ENCODE results near the gene RITA1. TPM values are rescaled to one million over a fixed set of nuclear protein-coding genes. Genes with fewer than 3 reads are reported as not detected.

The RITA1 gene
- total and polyA plus RNA-seq, 10 of the 15 experiments (the other 5 are each of a cell fraction or from before 2014, with no cell fraction given): 2.3 to 39.9 (median 24.8) TPM

DNA sequence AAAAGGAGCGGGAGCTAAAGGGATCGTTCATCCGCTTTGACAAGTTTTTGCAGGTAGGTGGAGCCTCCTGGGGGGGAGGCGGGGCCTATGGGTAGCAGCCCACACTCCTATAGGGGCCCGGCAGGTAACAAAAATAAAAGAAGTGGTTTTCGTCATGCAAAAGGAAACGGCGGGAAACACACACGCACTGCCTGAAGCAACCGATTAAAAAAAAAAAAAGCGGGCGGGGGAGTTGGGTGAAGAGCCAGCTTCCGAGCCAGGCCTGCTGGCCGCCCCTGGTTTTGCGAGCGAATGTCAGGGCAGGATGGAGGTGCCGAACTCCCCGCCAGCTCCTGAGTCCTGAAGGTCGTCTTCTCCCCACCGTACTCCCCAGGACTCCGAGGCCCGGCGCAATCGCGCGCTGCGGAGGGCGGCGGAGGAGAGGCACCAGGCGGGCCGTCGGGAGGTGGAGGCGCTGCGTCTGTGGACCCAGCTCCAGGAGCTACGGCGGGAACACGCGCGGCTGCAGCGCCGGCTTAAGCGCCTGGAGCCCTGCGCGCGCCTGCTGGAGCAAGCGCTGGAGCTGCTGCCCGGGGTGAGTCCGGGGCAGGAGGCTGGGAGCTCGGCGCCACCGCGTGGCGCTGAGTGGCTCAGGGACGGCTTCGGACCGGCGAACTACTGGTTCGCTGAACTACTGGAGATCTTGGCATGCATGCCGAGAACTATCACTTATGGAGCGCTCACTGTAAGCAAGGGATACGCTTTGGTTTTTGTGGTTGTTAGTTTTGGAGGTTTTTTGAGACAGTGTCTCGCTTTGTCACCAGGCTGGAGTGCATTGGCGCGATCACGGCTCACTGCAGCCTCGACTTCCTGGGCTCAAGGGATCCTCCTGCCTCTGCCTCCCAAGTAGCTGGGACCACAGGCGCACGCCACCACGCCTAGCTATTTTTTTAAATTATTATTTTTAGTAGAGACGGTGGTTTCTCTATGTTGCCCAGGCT, 32.4 kb upstream of the RITA1 start:
- BruUV-seq (replicated peaks): no TSS peak
- peak; percentile 89 for ATAC-seq
- in situ Hi-C loops (cut with MboI): loop anchor here (5.0 kb wide), 1 partner anchor 106 kb away; no protein-coding TSS in a partner anchor
- Histone ChIP-seq H3K4me1 (ENCODE audit: control insufficient read depth, insufficient read depth, low read length) (peaks cover 15% of the 10 kb centered on the region), H3K9me3 (replicated peaks; ENCODE audit: control insufficient read depth, insufficient read depth, low read length) (no peaks in the 10 kb centered on the region), H2AFZ (ENCODE audit: control insufficient read depth, low read depth, low read length) (peak overlapping the region; percentile 43), H3K27ac (ENCODE audit: control insufficient read depth, insufficient read depth) (no peak overlapping the region), H3K36me3 (ENCODE audit: control insufficient read depth in 2 of 2, insufficient read depth in 2 of 2, low read length in 1 of 2) (peaks cover 0 to 8% of the 10 kb centered on the region in 2 experiments; a peak in 2 of 4 replicates), H3K4me2 (ENCODE audit: control insufficient read depth, insufficient read depth) (peak overlapping the region; percentile 92), H3K4me3 (peak overlapping the region; percentile 59; the same call in 1 of the 2 replicates), H4K20me1 (ENCODE audit: control insufficient read depth, insufficient read depth) (no peaks in the 10 kb centered on the region), H3K9ac (ENCODE audit: control insufficient read depth, insufficient read depth, low read length) (no peak overlapping the region), H3K27me3 (replicated peaks in 1 of 2; ENCODE audit: control insufficient read depth in 2 of 2, insufficient read depth in 2 of 2, low read length in 1 of 2) (peaks cover 7 to 8% of the 10 kb centered on the region in 2 experiments; a peak in 2 of 4 replicates), H3K79me2 (ENCODE audit: control insufficient read depth, insufficient read depth, low read length) (no peaks in the 10 kb centered on the region)
- intact Hi-C loops (cut with micrococcal nuclease; ENCODE audit: unreplicated experiment): loop anchor here (1.0 to 5.0 kb wide), 3 partner anchors 46 to 160 kb away; no protein-coding TSS in a partner anchor
- RAD21 ChIA-PET (ENCODE audit: unreplicated experiment): interaction anchor here (1.0 to 3.2 kb wide), 14 partner anchors 11 to 253 kb away, joined by 3 to 29 read pairs (median 4); no protein-coding TSS in a partner anchor
- SMC1A ChIA-PET (ENCODE audit: uncharacterized antibody, unreplicated experiment): interaction anchor here (0.6 to 6.1 kb wide), 16 partner anchors 8 to 160 kb away, joined by 3 to 37 read pairs (median 4); no protein-coding TSS in a partner anchor
- no peak for FAIRE-seq
- POLR2A ChIA-PET: interaction anchor here (0.5 to 1.1 kb wide), 3 partner anchors 11 to 50 kb away, joined by 3 to 4 read pairs (median 3); no protein-coding TSS in a partner anchor
- DNase-seq (ENCODE audit: low read depth, low spot score): no peak
- 3% methylated on average over 70 of the region's 70 CpGs for WGBS (ENCODE audit: insufficient coverage, insufficient replicate concordance, low lambda C conversion rate, missing lambda C conversion rate)
- CTCF ChIA-PET: interaction anchor here (0.5 to 5.2 kb wide), 25 partner anchors 8 to 647 kb away, joined by 3 to 33 read pairs (median 4); partner anchors contain the start of gene SDSL
- no peak for TF ChIP-seq YBX1 (IDR thresholded peaks at IDR 0.05)
- TF ChIP-seq, protein P1, sequence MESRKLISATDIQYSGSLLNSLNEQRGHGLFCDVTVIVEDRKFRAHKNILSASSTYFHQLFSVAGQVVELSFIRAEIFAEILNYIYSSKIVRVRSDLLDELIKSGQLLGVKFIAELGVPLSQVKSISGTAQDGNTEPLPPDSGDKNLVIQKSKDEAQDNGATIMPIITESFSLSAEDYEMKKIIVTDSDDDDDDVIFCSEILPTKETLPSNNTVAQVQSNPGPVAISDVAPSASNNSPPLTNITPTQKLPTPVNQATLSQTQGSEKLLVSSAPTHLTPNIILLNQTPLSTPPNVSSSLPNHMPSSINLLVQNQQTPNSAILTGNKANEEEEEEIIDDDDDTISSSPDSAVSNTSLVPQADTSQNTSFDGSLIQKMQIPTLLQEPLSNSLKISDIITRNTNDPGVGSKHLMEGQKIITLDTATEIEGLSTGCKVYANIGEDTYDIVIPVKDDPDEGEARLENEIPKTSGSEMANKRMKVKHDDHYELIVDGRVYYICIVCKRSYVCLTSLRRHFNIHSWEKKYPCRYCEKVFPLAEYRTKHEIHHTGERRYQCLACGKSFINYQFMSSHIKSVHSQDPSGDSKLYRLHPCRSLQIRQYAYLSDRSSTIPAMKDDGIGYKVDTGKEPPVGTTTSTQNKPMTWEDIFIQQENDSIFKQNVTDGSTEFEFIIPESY (IDR thresholded peaks at IDR 0.05): no peak
- TF ChIP-seq, protein P2, sequence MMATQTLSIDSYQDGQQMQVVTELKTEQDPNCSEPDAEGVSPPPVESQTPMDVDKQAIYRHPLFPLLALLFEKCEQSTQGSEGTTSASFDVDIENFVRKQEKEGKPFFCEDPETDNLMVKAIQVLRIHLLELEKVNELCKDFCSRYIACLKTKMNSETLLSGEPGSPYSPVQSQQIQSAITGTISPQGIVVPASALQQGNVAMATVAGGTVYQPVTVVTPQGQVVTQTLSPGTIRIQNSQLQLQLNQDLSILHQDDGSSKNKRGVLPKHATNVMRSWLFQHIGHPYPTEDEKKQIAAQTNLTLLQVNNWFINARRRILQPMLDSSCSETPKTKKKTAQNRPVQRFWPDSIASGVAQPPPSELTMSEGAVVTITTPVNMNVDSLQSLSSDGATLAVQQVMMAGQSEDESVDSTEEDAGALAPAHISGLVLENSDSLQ (IDR thresholded peaks at IDR 0.05): no peak
- TF ChIP-seq CBX5 (IDR thresholded peaks at IDR 0.05; ENCODE audit: low read depth): no peak
- peak; percentile 54; the same call in 1 of the 2 replicates for TF ChIP-seq DPF2 (IDR thresholded peaks at IDR 0.05)
- TF ChIP-seq POLR2AphosphoS5 (IDR thresholded peaks at IDR 0.05; ENCODE audit: low read length): no peak
- TF ChIP-seq MLLT1 (IDR thresholded peaks at IDR 0.05): no peak
- no peak for TF ChIP-seq CREB1 (IDR thresholded peaks at IDR 0.05; ENCODE audit: low read depth)
- TF ChIP-seq SMARCA5 (IDR thresholded peaks at IDR 0.05): peak; percentile 74; the same call in 1 of the 2 replicates
- peak in 1 of 2 experiments; percentile 21; a peak in 1 of 4 replicates for TF ChIP-seq BHLHE40 (IDR thresholded peaks at IDR 0.05; ENCODE audit: borderline replicate concordance in 1 of 2, low read depth in 2 of 2, low read length in 1 of 2)
- TF ChIP-seq HDAC6 (IDR thresholded peaks at IDR 0.05; ENCODE audit: unreplicated experiment): peak; percentile 97
- TF ChIP-seq, protein P3, sequence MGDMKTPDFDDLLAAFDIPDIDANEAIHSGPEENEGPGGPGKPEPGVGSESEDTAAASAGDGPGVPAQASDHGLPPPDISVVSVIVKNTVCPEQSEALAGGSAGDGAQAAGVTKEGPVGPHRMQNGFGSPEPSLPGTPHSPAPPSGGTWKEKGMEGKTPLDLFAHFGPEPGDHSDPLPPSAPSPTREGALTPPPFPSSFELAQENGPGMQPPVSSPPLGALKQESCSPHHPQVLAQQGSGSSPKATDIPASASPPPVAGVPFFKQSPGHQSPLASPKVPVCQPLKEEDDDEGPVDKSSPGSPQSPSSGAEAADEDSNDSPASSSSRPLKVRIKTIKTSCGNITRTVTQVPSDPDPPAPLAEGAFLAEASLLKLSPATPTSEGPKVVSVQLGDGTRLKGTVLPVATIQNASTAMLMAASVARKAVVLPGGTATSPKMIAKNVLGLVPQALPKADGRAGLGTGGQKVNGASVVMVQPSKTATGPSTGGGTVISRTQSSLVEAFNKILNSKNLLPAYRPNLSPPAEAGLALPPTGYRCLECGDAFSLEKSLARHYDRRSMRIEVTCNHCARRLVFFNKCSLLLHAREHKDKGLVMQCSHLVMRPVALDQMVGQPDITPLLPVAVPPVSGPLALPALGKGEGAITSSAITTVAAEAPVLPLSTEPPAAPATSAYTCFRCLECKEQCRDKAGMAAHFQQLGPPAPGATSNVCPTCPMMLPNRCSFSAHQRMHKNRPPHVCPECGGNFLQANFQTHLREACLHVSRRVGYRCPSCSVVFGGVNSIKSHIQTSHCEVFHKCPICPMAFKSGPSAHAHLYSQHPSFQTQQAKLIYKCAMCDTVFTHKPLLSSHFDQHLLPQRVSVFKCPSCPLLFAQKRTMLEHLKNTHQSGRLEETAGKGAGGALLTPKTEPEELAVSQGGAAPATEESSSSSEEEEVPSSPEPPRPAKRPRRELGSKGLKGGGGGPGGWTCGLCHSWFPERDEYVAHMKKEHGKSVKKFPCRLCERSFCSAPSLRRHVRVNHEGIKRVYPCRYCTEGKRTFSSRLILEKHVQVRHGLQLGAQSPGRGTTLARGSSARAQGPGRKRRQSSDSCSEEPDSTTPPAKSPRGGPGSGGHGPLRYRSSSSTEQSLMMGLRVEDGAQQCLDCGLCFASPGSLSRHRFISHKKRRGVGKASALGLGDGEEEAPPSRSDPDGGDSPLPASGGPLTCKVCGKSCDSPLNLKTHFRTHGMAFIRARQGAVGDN (IDR thresholded peaks at IDR 0.05): 0 out of 2 replicates have a peak, but pooled peaks have one; percentile 16
